B cell (primary cell): ENCODE measurements around the gene ZDHHC14. TPM values are rescaled to one million over a fixed set of nuclear protein-coding genes. Genes with fewer than 3 reads are reported as not detected.

Experiments used
- ATAC-seq: fragments of 200-7000 bp; cut with Tn5 transposase; one replicate; pipeline ENCODE4 v1.10.0; 2021; ENCODE audit warnings: low read depth, mild to moderate bottlenecking, moderate number of reproducible peaks, moderate library complexity
- CTCF ChIA-PET: fragments of 350-600 bp; sonication (Branson Sonifier 250); formaldehyde crosslinking; loops from one replicate; lab custom pipeline; 2021; ENCODE audit warnings: antibody characterized with exemption, inconsistent platforms; lab: Charles Lee
- POLR2A ChIA-PET: fragments of 350-600 bp; sonication (Branson Sonifier 250); formaldehyde crosslinking; loops from one replicate; lab custom pipeline; 2021; ENCODE audit warnings: antibody characterized with exemption; lab: Charles Lee
- DNase-seq: peaks from one replicate; pipeline ENCODE4 v3.0.0; 2013
- H2AFZ ChIP-seq: 2 replicates; pipeline ENCODE4 v1.6.1; 2012; ENCODE audit warnings: mild to moderate bottlenecking, low read depth, low read length; ENCODE audit not compliant: insufficient read depth, poor library complexity, severe bottlenecking
- H3K27ac ChIP-seq, 2 donors: 1 replicate in 1 of 2; 2 replicates in 1 of 2; pipeline ENCODE4 v1.5.1; 2012 to 2013; ENCODE audit warnings: low read length in 2 of 2, mild to moderate bottlenecking in 2 of 2, moderate library complexity in 1 of 2
- H3K27me3 ChIP-seq, 4 experiments: fragments of 200-600 bp in 1 of 4; sonication (generic) in 1 of 4; replicated peaks in 1 of 4; 1 replicate in 2 of 4; 2 replicates in 2 of 4; pipeline versions ENCODE4 v1.6.1 to v1.7.0; 2013 to 2016; ENCODE audit warnings: low read length in 3 of 4, mild to moderate bottlenecking in 2 of 4, mixed read lengths in 1 of 4, moderate library complexity in 1 of 4; ENCODE audit not compliant: insufficient read depth in 4 of 4, control insufficient read depth in 3 of 4; ENCODE audit errors: control extremely low read depth in 1 of 4
- H3K36me3 ChIP-seq, 2 experiments: replicated peaks in 1 of 2; 1 replicate in 1 of 2; 2 replicates in 1 of 2; pipeline versions ENCODE4 v1.6.1 to v1.7.1; 2013; ENCODE audit warnings: low read length in 1 of 2; ENCODE audit not compliant: insufficient read depth in 2 of 2, control insufficient read depth in 1 of 2; ENCODE audit errors: control extremely low read depth in 1 of 2, extremely low read depth in 1 of 2
- H3K4me1 ChIP-seq, 2 donors: fragments of 200-600 bp in 1 of 2; sonication (generic) in 1 of 2; 1 replicate in 1 of 2; 2 replicates in 1 of 2; pipeline versions ENCODE4 v1.5.1 to v1.6.1; 2013 to 2017; ENCODE audit warnings: low read length in 2 of 2; ENCODE audit not compliant: control insufficient read depth in 2 of 2, insufficient read depth in 2 of 2
- H3K4me2 ChIP-seq: replicated peaks from 2 replicates; pipeline ENCODE3; 2012; ENCODE audit warnings: mild to moderate bottlenecking, low read depth, low read length; ENCODE audit not compliant: poor library complexity, severe bottlenecking
- H3K4me3 ChIP-seq, 5 experiments: fragments of 200-600 bp in 1 of 5; sonication (generic) in 1 of 5; 1 replicate in 3 of 5; 2 replicates in 2 of 5; pipeline versions ENCODE4 v1.5.1 to v1.7.0; 2011 to 2016; ENCODE audit warnings: low read length in 4 of 5, mild to moderate bottlenecking in 4 of 5, low read depth in 2 of 5, control low read depth in 1 of 5, moderate library complexity in 1 of 5; ENCODE audit not compliant: insufficient read depth in 1 of 5; ENCODE audit errors: control extremely low read depth in 1 of 5, extremely low read depth in 1 of 5
- H3K79me2 ChIP-seq: fragments of 200-600 bp; sonication (generic); one replicate; pipeline ENCODE4 v1.6.0; 2016; ENCODE audit warnings: low read length; ENCODE audit not compliant: control insufficient read depth, insufficient read depth
- H3K9ac ChIP-seq: fragments of 200-600 bp; sonication (generic); 2 replicates; pipeline ENCODE4 v1.6.1; 2017; ENCODE audit warnings: mild to moderate bottlenecking, low read length, moderate library complexity
- H3K9me3 ChIP-seq, 3 donors: one replicate each; pipeline versions ENCODE4 v1.6.1 to v1.7.1; 2013; ENCODE audit warnings: low read length in 2 of 3; ENCODE audit not compliant: control insufficient read depth in 2 of 3, insufficient read depth in 1 of 3; ENCODE audit errors: control extremely low read depth in 1 of 3
- H4K20me1 ChIP-seq: 2 replicates; pipeline ENCODE4 v1.6.0; 2012; ENCODE audit warnings: mild to moderate bottlenecking, low read length; ENCODE audit not compliant: insufficient read depth, control insufficient read depth, poor library complexity, severe bottlenecking
- H3K27ac Mint-ChIP-seq: one replicate; pipeline ENCODE4 v1.8.0; 2021; ENCODE audit warnings: mixed read lengths
- H3K27me3 Mint-ChIP-seq: one replicate; pipeline ENCODE4 v1.8.0; 2021; ENCODE audit warnings: mixed read lengths
- H3K4me1 Mint-ChIP-seq: one replicate; pipeline ENCODE4 v1.8.0; 2021; ENCODE audit warnings: mixed read lengths
- H3K4me3 Mint-ChIP-seq: one replicate; pipeline ENCODE4 v1.8.0; 2021; ENCODE audit warnings: mixed read lengths
- H3K9me3 Mint-ChIP-seq: one replicate; pipeline ENCODE4 v1.8.0; 2022; ENCODE audit warnings: mixed read lengths; ENCODE audit not compliant: insufficient read depth
- CTCF ChIP-seq: fragments of 200-600 bp; IDR thresholded peaks from one replicate; pipeline ENCODE4 v1.8.0; 2022; ENCODE audit warnings: antibody characterized with exemption, mild to moderate bottlenecking
- EZH2 ChIP-seq: IDR thresholded peaks from 2 replicates; pipeline ENCODE4 v1.6.1; 2012; ENCODE audit warnings: borderline replicate concordance, low read depth, mild to moderate bottlenecking, moderate library complexity, low read length; ENCODE audit not compliant: insufficient read depth, poor library complexity, severe bottlenecking
- WGBS: methylation state at CpG from one replicate; pipeline ENCODE4 v1.1.5; 2013; ENCODE audit warnings: missing lambda C conversion rate; ENCODE audit not compliant: insufficient coverage; 5-methylcytosine and 5-hydroxymethylcytosine counted together
- intact Hi-C: fragments of 100-400 bp; cut with micrococcal nuclease; formaldehyde crosslinking; loops from one replicate; pipeline ENCODE4 v1.10.0; 2022
- polyA plus RNA-seq: library from polyadenylated mRNA; depleted of rRNA; stranded (reverse); fragments of >200 nt; gene quantifications from 2 replicates; pipeline ENCODE4 v1.2.3, GENCODE V29; 2012
- total RNA-seq, 2 donors: library from RNA; stranded (reverse); fragments of 120-200 nt in 1 of 2; gene quantifications; 1 replicate in 1 of 2; 2 replicates in 1 of 2; pipeline versions ENCODE4 v1.2.3 to v1.2.4, GENCODE V29; 2013 to 2022

Gene ZDHHC14
- total and polyA plus RNA-seq, 2 donors (not counting 1 experiment from before 2014, with no cell fraction given) = 8.8 to 50.4 TPM

- Mint-ChIP-seq H3K9me3 (no peaks in the 10 kb centered on the region), H3K4me1 (peaks cover 32% of the 10 kb centered on the region), H3K27me3 (no peaks in the 10 kb centered on the region), H3K27ac (peak overlapping the region; percentile 83), H3K4me3 (peak overlapping the region; percentile 84)
- Histone ChIP-seq H3K27me3 (peaks cover 0 to 3% (median 0%) of the 10 kb centered on the region in 4 experiments), H3K36me3 (peaks cover 0 to 1% of the 10 kb centered on the region in 2 experiments), H3K27ac (peak overlapping the region in 1 of 2 donors; percentile 28), H3K4me2 (peak overlapping the region; percentile 84), H4K20me1 (peaks cover 20% of the 10 kb centered on the region), H3K9me3 (no peaks in the 10 kb centered on the region), H3K79me2 (peaks cover 17% of the 10 kb centered on the region), H2AFZ (peak overlapping the region; percentile 93), H3K4me1 (peaks cover 24 to 37% of the 10 kb centered on the region in 2 donors), H3K4me3 (peak overlapping the region; percentile 42 to 99 (median 93)), H3K9ac (peak overlapping the region; percentile 86)
- intact Hi-C loops = loop anchor here (1.0 to 10.0 kb wide), 8 partner anchors 59 to 383 kb away; partner anchors contain the start of gene TMEM242
- ChIA-PET POLR2A (interaction anchor here (0.6 to 1.2 kb wide), 3 partner anchors 11 to 82 kb away, joined by 3 read pairs; no protein-coding TSS in a partner anchor), CTCF (interaction anchor here (0.5 to 1.2 kb wide), 4 partner anchors 67 to 474 kb away, joined by 3 to 5 read pairs (median 3); no protein-coding TSS in a partner anchor)
- ATAC-seq (peak; percentile 21), DNase-seq (peak; percentile 75)
- TF ChIP-seq CTCF (no peak), EZH2 (no peak)
- WGBS = 1% methylated on average over 83 of the region's 96 CpGs
Observed at GRCh38 chr6:157381631-157382621, 936 bp downstream of the ZDHHC14 start.
